ENCODE results near the gene SMYD3.

Gene SMYD3

DNA sequence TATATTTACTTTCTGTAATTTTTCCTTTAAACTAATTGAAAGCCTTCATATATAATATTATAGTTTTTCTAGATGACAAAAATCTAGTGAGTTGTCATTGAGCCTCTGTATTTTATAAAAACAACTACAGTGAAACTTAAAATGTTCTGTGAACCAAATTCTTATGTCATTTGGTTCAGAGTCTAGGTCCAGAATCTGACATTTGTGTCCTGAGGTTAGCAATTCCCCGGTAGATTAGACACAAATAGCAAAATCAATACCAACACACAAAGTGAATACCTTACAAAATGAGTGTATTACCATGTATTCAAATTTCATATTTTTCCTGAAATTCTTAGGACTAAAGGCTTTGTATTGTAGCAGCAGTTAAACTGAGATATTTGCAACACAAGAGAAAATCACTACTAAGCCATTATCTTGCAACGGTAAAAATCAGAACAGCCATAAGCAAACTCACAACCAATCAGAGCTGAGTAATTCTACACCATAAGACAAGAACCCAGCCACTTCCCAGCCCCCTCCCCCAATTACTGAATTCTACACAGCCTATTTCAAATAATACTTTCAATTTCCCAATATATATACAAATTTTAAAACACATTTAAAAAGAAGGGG, 573.5 kb downstream of the SMYD3 start:
- H3K36me3 ChIP-seq = peaks cover 10% of the 10 kb centered on the region
- TF ChIP-seq, protein P1, sequence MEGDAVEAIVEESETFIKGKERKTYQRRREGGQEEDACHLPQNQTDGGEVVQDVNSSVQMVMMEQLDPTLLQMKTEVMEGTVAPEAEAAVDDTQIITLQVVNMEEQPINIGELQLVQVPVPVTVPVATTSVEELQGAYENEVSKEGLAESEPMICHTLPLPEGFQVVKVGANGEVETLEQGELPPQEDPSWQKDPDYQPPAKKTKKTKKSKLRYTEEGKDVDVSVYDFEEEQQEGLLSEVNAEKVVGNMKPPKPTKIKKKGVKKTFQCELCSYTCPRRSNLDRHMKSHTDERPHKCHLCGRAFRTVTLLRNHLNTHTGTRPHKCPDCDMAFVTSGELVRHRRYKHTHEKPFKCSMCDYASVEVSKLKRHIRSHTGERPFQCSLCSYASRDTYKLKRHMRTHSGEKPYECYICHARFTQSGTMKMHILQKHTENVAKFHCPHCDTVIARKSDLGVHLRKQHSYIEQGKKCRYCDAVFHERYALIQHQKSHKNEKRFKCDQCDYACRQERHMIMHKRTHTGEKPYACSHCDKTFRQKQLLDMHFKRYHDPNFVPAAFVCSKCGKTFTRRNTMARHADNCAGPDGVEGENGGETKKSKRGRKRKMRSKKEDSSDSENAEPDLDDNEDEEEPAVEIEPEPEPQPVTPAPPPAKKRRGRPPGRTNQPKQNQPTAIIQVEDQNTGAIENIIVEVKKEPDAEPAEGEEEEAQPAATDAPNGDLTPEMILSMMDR (IDR thresholded peaks at IDR 0.05; ENCODE audit: low read depth, low read length) = no peak
- no peaks in the 10 kb centered on the region for H3K9me3 ChIP-seq
- H3K4me3 ChIP-seq (ENCODE audit: low read depth, low read length) = no peak overlapping the region
- no peaks in the 10 kb centered on the region for H3K27me3 ChIP-seq
- no peaks in the 10 kb centered on the region for H3K4me1 ChIP-seq
- DNase-seq = no peak

DNA sequence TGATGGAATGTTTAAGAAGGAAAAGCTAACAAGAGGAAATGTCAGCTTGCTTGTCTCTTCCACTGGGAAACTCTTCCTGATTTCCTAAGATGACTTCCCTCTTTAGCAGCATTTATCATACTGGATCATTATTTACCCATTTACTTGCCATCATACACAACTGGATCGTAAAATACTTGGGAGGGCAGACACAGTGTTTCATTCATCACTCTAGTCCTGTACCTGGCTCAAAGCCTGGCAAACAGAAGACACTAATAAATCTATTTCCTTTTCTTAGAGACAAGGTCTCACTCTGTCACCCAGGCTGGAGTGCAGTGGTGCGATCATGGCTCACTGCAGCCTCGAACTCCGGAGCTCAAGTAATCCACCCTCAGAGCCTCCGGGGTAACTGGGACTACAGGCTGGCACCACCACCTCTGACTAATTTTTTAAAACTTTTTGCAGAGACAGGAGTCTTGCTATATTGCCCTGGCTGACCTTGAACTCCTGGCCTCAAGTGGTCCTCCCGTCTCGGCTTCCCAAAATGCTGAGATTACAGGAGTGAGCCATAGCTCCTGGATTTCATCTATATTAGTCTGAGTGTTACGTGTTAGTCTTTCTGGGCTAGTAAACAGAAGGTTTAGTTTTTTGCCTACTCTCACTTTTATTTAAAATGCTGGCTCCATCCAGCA, 574.6 kb downstream of the SMYD3 start:
- H3K36me3 ChIP-seq = peaks cover 15% of the 10 kb centered on the region
- no peak overlapping the region for H3K4me3 ChIP-seq (ENCODE audit: low read depth, low read length)
- H3K9me3 ChIP-seq = no peaks in the 10 kb centered on the region
- H3K27me3 ChIP-seq = no peaks in the 10 kb centered on the region
- DNase-seq = no peak
- TF ChIP-seq, protein P1 (IDR thresholded peaks at IDR 0.05; ENCODE audit: low read depth, low read length) = no peak
- H3K4me1 ChIP-seq = no peaks in the 10 kb centered on the region

DNA sequence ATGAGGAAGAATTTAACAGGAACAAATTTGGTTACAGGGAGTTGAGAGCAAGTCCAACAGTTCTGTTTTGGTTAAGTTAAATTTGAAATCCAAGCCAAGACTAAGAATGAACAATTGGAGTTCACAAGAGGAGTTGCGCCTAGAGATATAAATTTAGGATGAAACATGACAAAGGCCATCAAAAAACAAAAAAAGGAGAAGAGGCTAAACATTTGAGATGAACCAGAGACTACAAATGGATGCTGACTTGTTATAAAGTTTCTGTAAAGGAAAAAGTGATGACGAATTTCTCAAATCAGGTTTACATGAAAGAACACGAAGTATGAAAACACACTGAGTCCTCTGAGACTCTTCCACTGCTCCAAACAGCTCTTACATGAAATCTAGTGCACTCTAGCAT, 575.6 kb downstream of the SMYD3 start:
- Histone ChIP-seq H3K4me3 (ENCODE audit: low read depth, low read length) (no peak overlapping the region), H3K27me3 (no peaks in the 10 kb centered on the region), H3K4me1 (no peaks in the 10 kb centered on the region), H3K9me3 (no peaks in the 10 kb centered on the region), H3K36me3 (peaks cover 24% of the 10 kb centered on the region)
- TF ChIP-seq, protein P1 (IDR thresholded peaks at IDR 0.05; ENCODE audit: low read depth, low read length) = no peak
- DNase-seq = no peak

DNA sequence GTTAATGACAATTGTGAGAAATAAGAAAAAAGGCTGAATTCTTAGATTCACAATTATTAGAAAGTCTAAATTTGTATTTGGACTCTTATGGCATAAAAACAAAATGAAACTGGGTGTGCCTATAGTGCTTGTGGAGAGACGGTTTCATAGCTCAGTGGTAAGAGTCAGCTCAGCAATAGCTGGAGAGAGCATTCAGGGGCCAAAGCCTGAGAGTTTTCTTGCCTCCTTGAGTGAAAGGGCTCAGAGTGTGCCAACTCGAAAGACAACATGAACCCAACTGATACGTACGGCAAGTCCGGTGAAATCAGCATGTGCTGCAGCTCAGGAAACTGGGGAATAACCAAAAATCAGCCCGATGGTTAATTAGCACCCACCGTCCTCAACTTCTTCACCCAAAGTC, 577.9 kb downstream of the SMYD3 start:
- H3K4me3 ChIP-seq (ENCODE audit: low read depth, low read length) = no peak overlapping the region
- TF ChIP-seq, protein P1 (IDR thresholded peaks at IDR 0.05; ENCODE audit: low read depth, low read length) = no peak
- no peak for DNase-seq
- H3K4me1 ChIP-seq = no peaks in the 10 kb centered on the region
- H3K9me3 ChIP-seq = no peaks in the 10 kb centered on the region
- no peaks in the 10 kb centered on the region for H3K27me3 ChIP-seq
- H3K36me3 ChIP-seq = peaks cover 38% of the 10 kb centered on the region

DNA sequence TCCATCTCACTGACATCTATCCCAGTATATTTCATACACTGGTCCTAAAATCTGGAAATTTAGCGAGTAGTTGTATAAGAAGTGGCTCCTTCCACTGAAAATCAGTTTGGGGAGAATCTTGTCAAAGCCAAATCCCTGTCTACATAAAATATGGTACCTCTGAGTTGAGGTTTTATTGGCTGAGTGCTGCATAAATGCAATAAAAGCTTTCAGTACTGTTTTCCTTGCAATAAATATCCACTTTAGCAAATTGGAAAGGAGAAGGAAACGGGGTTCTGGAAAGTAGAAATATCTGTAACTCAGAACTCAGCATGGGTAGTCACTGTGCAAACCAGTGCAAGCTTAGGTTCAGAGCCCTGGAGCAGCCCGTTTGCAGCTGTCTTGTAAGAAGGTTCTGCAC, 580.2 kb downstream of the SMYD3 start:
- Histone ChIP-seq H3K9me3 (no peaks in the 10 kb centered on the region), H3K36me3 (peaks cover 38% of the 10 kb centered on the region)

DNA sequence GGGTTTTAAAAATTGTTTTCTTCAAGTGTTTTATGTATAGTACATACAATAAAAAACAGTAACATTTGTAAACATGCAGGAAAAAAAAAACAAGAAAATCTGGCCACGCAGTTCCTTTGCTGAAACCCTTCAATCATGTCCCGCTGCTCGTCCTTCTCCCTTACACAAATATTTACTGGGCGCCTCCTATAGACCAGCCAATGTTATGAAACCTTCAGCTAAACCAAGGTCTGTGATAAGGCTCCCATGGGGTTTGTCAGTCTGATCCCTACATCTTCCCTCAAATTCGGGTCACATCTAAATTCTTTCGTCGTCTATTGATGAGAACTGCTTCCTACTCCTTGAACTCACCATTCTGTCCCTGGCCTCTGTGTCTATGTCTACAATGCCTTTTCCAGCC, 583.9 kb downstream of the SMYD3 start:
- no peak for DNase-seq
- H3K27me3 ChIP-seq = no peaks in the 10 kb centered on the region

More for the DNA sequence above, 580.2 kb downstream of the SMYD3 start:
- Histone ChIP-seq H3K4me1 (no peaks in the 10 kb centered on the region), H3K4me3 (ENCODE audit: low read depth, low read length) (no peak overlapping the region), H3K27me3 (no peaks in the 10 kb centered on the region)
- TF ChIP-seq, protein P1 (IDR thresholded peaks at IDR 0.05; ENCODE audit: low read depth, low read length) = no peak
- no peak for DNase-seq

More for the DNA sequence above, 583.9 kb downstream of the SMYD3 start:
- Histone ChIP-seq H3K4me1 (no peaks in the 10 kb centered on the region), H3K4me3 (ENCODE audit: low read depth, low read length) (no peak overlapping the region), H3K9me3 (no peaks in the 10 kb centered on the region), H3K36me3 (peaks cover 34% of the 10 kb centered on the region)
- TF ChIP-seq, protein P1 (IDR thresholded peaks at IDR 0.05; ENCODE audit: low read depth, low read length) = no peak
